NCI-H2196 (cell line): Measurements from ENCODE around the gene HHLA2.

Experiments used
- DNase-seq: peaks from one replicate; lab custom pipeline; 2025; ENCODE audit not compliant: unreplicated experiment; lab: John Stamatoyannopoulos, UW

HHLA2 gene

GRCh38 chr3:108416111-108416869 is 119.9 kb downstream of the HHLA2 start:
- no peak for DNase-seq

GRCh38 chr3:108420926-108421325 is 124.6 kb downstream of the HHLA2 start:
- DNase-seq, result no peak
